ENCODE results near the gene PARVA. TPM values are rescaled to one million over a fixed set of nuclear protein-coding genes. Genes with fewer than 3 reads are reported as not detected.

The PARVA gene
- total RNA-seq, 1 experiment from 2014 or later = 18.1 TPM

DNA sequence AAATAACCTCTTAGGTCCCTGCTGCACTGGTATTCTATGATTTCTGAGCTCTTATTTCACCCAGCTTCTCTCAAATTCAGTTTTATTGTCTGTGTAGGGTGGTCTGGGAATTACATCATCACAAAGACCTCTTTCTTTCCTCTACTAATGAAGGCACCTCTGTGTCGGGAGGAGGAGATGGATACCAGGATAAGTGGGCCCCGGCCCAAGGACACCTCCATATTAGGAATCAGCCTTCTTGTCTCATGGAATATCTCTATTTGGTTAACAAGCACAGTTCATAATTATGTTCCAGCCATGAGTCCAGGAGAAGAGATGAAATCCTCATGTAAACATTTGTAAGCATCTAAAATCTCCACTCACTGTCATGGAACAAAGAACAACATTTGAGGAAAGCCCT is 9.4 kb downstream of the PARVA start:
- H3K27me3 Mint-ChIP-seq (ENCODE audit: low read depth) = peaks cover 2% of the 10 kb centered on the region; the same call in 1 of the 2 replicates
- Histone ChIP-seq H3K4me2 (ENCODE audit: insufficient read depth, insufficient read length, low read length) (no peak overlapping the region), H2BK5ac (ENCODE audit: insufficient read length, low read length) (no peak overlapping the region), H3K79me1 (ENCODE audit: insufficient read depth, low read depth, low read length, poor library complexity, severe bottlenecking) (no peaks in the 10 kb centered on the region), H3K9ac (ENCODE audit: extremely low read depth, insufficient read length, low read length) (no peak overlapping the region), H3K4me1 (ENCODE audit: insufficient read depth, low read length) (no peaks in the 10 kb centered on the region), H2BK12ac (ENCODE audit: insufficient read length, low read depth, low read length) (no peak overlapping the region), H3K14ac (ENCODE audit: insufficient read depth, low read length) (no peak overlapping the region), H2BK20ac (ENCODE audit: low read depth, low read length, poor library complexity, severe bottlenecking) (no peak overlapping the region), H2BK120ac (ENCODE audit: low read depth, low read length, poor library complexity, severe bottlenecking) (no peak overlapping the region), H3K27ac (ENCODE audit: insufficient read length, low read depth, low read length) (no peak overlapping the region), H2AK5ac (ENCODE audit: insufficient read length, low read length) (no peak overlapping the region), H3K9me3 (ENCODE audit: control insufficient read depth, low read depth, low read length) (no peaks in the 10 kb centered on the region), H4K5ac (ENCODE audit: insufficient read length, low read depth, low read length) (no peak overlapping the region), H2BK15ac (ENCODE audit: low read depth, low read length) (no peak overlapping the region), H4K91ac (ENCODE audit: insufficient read length, low read depth, low read length) (no peak overlapping the region), H3K23ac (ENCODE audit: insufficient read length, low read depth, low read length) (no peak overlapping the region), H3T11ph (ENCODE audit: low read length) (no peak overlapping the region), H3K4ac (ENCODE audit: low read depth, low read length) (no peak overlapping the region), H4K20me1 (ENCODE audit: control insufficient read depth, insufficient read depth, insufficient read length) (no peaks in the 10 kb centered on the region), H3K18ac (ENCODE audit: insufficient read length, low read depth, low read length) (no peak overlapping the region), H4K8ac (replicated peaks; ENCODE audit: insufficient read length, low read depth, low read length) (no peak overlapping the region), H3K56ac (ENCODE audit: insufficient read length, low read depth, low read length) (no peak overlapping the region), H2AFZ (ENCODE audit: low read length) (no peak overlapping the region), H3K23me2 (ENCODE audit: insufficient read length, low read depth, low read length, poor library complexity, severe bottlenecking) (no peaks in the 10 kb centered on the region), H3K79me2 (ENCODE audit: insufficient read depth, low read length) (peaks cover 1% of the 10 kb centered on the region; the same call in 1 of the 2 replicates), H3K27me3 (ENCODE audit: insufficient read depth, low read length) (no peaks in the 10 kb centered on the region)
- TF ChIP-seq, protein P1, sequence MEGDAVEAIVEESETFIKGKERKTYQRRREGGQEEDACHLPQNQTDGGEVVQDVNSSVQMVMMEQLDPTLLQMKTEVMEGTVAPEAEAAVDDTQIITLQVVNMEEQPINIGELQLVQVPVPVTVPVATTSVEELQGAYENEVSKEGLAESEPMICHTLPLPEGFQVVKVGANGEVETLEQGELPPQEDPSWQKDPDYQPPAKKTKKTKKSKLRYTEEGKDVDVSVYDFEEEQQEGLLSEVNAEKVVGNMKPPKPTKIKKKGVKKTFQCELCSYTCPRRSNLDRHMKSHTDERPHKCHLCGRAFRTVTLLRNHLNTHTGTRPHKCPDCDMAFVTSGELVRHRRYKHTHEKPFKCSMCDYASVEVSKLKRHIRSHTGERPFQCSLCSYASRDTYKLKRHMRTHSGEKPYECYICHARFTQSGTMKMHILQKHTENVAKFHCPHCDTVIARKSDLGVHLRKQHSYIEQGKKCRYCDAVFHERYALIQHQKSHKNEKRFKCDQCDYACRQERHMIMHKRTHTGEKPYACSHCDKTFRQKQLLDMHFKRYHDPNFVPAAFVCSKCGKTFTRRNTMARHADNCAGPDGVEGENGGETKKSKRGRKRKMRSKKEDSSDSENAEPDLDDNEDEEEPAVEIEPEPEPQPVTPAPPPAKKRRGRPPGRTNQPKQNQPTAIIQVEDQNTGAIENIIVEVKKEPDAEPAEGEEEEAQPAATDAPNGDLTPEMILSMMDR (conservative IDR thresholded peaks at IDR 0.05) = no peak
- peaks cover 3 to 5% of the 10 kb centered on the region in 2 experiments; a peak in 2 of 4 replicates for H3K4me1 Mint-ChIP-seq
- no peak for DNase-seq
- H3K4me3 Mint-ChIP-seq = no peak overlapping the region
- no peaks in the 10 kb centered on the region for H3K9me3 Mint-ChIP-seq
- H3K27ac Mint-ChIP-seq = no peak overlapping the region
- H3K36me3 Mint-ChIP-seq (ENCODE audit: insufficient read depth in 1 of 3, low read depth in 3 of 3) = no peaks in the 10 kb centered on the region
- no CpG with 5 or more reads among the region's 2 CpGs for WGBS (ENCODE audit: extremely low coverage, insufficient read length, low lambda C conversion rate)
